Stimulated activated effector memory CD8-positive, alpha-beta T cell treated with anti-CD3 and anti-CD28 coated beads, Interleukin-12 subunit alpha, Interleukin-12 subunit beta, amount 100 ng/mL, for 72 hours (primary cell): ENCODE results near the gene PEPD.

Experiments used
- ATAC-seq: fragments of 150-1000 bp; cut with Tn5 transposase; 2 replicates; pipeline ENCODE4 v1.10.0; 2021
- DNase-seq, 2 donors: peaks; one replicate each; pipeline ENCODE4 v3.0.0; 2021 to 2022; ENCODE audit warnings: low spot score in 2 of 2
- H3K27ac Mint-ChIP-seq: one replicate; pipeline ENCODE4 v1.8.0; 2022; ENCODE audit warnings: mild to moderate bottlenecking, mixed read lengths
- H3K36me3 Mint-ChIP-seq: one replicate; pipeline ENCODE4 v1.8.0; 2022; ENCODE audit warnings: mild to moderate bottlenecking, mixed read lengths
- H3K4me1 Mint-ChIP-seq: one replicate; pipeline ENCODE4 v1.8.0; 2022; ENCODE audit warnings: mixed read lengths
- H3K4me3 Mint-ChIP-seq: one replicate; pipeline ENCODE4 v1.8.0; 2022; ENCODE audit warnings: mild to moderate bottlenecking, mixed read lengths
- H3K9me3 Mint-ChIP-seq: one replicate; pipeline ENCODE4 v1.8.0; 2022; ENCODE audit warnings: mixed read lengths

The PEPD gene

DNA sequence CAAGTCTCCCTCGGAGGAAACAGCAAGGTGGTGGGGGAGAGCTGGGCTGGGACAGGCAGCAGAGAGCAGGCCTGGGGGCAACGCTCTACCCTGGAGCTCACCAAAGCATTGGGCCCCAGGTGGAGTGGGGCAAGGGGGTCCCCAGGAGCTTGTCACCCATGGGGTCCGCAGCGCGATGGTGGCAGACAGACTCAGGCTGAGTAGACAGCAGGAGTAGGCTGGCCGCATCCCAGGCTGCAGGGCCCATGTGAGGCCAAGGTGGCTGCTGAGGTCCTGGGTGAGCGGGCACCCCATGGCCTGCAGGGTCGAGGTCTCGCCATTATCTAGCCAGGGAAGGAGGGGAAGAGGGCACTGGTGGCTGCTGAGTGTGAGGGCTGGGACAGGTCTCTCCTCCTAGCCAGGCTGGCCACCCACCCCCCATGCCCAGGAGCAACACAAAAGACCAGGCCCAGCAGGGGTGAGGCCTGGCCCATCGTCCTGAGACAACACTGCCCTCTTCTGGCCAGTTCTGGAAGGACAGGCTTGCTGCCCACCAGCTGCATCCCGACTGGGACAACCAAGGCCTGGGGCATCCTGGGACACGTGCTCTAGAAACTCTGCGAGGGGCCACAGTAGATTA lies 115.0 kb downstream of the PEPD start:
- peak; percentile 68 for ATAC-seq
- peak overlapping the region; percentile 50 for H3K27ac Mint-ChIP-seq
- H3K4me1 Mint-ChIP-seq = peaks cover 7% of the 10 kb centered on the region
- no peaks in the 10 kb centered on the region for H3K36me3 Mint-ChIP-seq
- no peaks in the 10 kb centered on the region for H3K9me3 Mint-ChIP-seq
- H3K4me3 Mint-ChIP-seq = no peak overlapping the region
- peak; percentile 80 to 92 for DNase-seq

DNA sequence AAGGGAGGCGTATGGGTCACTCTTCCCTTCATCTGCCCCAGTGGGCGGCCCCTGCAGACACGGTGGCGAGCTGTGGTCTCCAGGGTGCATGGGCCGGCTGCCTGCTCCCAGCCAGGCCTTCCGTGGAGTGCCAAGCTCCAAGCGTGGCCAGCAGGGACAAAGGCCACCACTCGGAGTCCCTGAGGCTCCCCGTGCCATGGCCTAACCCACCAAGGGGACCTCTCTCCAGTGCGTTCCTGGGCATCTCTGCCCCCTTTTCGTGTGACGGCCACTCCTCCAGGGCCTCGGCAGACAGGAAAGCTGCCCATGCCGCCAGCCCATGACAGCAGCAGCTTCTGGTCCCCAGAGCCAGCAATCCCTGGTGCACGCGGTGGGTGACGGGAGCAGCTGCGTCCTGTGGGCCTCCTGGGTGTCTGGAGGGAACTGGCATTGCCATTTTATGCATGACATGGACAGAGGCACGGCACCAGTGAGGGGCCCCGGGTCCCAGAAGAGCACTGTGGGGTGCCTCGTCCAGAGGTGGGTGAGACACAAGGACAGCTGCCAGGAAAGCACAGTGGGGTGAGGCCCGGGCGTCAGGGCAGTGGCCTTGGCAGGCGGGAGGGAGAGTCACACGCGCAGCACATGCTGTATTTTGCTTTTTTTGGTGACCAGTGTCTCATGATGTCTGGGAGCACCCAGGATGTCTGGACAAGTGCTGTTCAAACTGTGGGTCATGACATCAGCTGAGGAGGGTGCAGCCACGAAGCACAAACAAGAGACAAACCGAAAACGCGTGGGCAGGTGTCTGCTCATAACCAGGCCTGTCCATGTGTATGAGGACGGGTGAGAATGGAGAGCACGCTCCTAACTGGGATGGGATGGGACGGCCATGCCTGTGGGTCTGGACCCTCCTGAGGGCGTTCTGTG lies 115.8 kb downstream of the PEPD start:
- peak overlapping the region; percentile 50 for H3K27ac Mint-ChIP-seq
- H3K36me3 Mint-ChIP-seq = no peaks in the 10 kb centered on the region
- H3K4me3 Mint-ChIP-seq = no peak overlapping the region
- DNase-seq = no peak
- ATAC-seq = peak; percentile 31
- H3K9me3 Mint-ChIP-seq = no peaks in the 10 kb centered on the region
- peaks cover 7% of the 10 kb centered on the region for H3K4me1 Mint-ChIP-seq

DNA sequence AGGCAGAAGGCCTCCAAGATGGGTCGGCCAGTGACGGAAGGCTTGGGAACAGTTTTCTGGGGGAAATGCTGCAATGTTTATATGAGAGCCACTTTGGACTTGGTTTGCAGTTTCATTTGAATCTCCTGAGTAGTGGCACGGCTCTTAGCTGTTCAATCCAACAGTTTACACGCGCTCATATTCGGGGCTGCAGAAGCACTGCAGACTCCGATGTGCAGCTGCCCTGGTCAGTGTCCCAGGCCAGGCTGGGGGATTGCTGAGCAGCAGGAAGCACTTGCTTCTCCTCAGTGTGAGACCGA lies 116.4 kb downstream of the PEPD start:
- no peak for ATAC-seq
- DNase-seq = no peak
- H3K4me1 Mint-ChIP-seq = peaks cover 7% of the 10 kb centered on the region
- H3K9me3 Mint-ChIP-seq = no peaks in the 10 kb centered on the region
- no peak overlapping the region for H3K27ac Mint-ChIP-seq
- H3K36me3 Mint-ChIP-seq = no peaks in the 10 kb centered on the region
- H3K4me3 Mint-ChIP-seq = no peak overlapping the region

DNA sequence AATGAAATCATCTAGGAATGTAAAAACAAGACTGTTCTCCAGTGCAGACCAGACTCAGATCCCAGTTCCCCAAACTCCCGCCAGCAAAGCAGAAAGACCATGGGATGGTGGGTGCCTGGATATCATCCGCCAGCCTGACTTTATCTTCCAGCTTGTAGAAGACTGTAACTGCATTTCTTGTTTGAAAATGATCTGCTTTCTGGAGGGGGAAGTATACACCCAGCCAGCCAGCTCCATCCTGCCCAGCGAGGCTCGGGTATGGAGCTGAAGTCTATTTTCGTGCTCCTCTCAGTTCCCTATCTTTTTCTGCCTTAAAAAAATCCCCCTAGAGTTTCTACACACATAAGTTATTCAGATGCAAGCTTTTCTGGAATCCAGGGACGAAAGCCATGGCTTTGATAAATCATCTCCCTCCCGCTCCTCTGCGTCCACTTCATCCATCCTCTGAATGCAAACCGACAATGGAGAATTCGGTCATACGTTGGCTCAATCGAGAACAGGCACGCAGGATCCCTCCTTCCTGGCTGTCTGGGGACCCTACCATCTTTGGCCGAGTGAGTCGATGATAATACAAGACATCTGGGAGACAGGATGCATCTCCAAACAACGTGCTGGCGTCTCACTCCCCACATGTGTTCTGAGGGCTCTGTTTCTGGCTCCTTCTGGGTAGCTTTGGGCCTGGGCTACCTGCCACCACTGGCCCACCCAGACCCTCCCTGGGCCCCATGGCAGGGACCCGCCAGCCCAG lies 116.9 kb downstream of the PEPD start:
- Mint-ChIP-seq H3K4me3 (no peak overlapping the region), H3K36me3 (no peaks in the 10 kb centered on the region), H3K4me1 (peaks cover 7% of the 10 kb centered on the region), H3K27ac (no peak overlapping the region), H3K9me3 (no peaks in the 10 kb centered on the region)
- DNase-seq (no peak), ATAC-seq (no peak)

DNA sequence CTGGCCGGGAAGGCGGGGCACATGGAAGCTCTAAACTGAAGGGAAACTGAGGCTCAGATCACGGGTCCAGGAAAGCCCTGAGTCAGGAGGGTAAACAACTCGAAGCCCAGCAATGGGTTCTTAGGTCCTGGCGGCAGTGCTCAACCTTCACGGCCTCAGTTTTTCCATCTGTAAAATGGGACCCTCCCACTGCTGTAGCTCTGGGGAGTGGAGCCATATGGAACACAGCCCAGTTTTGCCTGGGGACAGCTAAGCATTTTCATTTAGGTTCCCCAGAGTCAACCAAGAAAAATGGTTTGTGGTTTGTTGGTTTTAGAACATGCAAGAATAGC lies 117.7 kb downstream of the PEPD start:
- Mint-ChIP-seq H3K4me1 (peaks cover 7% of the 10 kb centered on the region), H3K27ac (no peak overlapping the region), H3K4me3 (no peak overlapping the region), H3K36me3 (peaks cover 2% of the 10 kb centered on the region), H3K9me3 (no peaks in the 10 kb centered on the region)
- ATAC-seq (no peak), DNase-seq (no peak)

DNA sequence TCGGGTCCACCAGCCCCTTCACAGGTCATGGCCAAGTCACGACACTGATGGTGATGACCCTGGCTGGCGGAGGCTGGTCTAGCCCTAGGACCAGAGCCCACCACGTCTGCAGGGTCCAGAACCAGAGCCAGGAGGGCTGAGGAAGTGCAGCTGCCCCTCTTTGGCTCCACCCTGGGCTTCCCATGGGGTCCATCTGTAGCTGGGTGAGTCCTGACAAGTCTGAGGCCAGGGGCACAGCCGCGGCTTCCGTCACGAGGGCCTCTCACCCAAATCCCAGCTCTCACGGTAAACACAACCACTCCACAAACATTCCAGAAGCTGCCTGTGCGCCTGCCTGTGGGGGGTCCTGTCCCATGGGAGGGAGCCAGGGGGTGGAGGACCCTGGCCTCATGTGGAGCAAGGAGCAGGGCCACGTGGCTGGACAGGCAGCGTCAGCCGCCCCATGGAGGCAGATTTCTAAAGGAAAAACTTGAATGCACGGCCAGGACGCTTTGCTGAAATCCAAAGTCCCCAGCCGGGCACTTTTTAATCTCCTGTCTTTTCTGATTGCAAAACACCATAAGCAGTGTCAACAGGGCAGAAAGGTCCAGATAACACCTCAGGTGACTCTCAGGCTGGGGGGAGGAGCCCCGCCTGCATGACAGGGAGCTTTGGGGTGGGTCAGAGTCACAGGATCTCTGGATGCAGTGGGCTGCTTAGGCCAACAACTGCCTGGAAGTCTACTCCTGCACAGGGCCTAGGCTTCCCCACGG lies 118.2 kb downstream of the PEPD start:
- no peaks in the 10 kb centered on the region for H3K9me3 Mint-ChIP-seq
- H3K27ac Mint-ChIP-seq = no peak overlapping the region
- H3K36me3 Mint-ChIP-seq = peaks cover 6% of the 10 kb centered on the region
- H3K4me3 Mint-ChIP-seq = no peak overlapping the region
- DNase-seq (no peak), ATAC-seq (no peak)
- peaks cover 7% of the 10 kb centered on the region for H3K4me1 Mint-ChIP-seq

DNA sequence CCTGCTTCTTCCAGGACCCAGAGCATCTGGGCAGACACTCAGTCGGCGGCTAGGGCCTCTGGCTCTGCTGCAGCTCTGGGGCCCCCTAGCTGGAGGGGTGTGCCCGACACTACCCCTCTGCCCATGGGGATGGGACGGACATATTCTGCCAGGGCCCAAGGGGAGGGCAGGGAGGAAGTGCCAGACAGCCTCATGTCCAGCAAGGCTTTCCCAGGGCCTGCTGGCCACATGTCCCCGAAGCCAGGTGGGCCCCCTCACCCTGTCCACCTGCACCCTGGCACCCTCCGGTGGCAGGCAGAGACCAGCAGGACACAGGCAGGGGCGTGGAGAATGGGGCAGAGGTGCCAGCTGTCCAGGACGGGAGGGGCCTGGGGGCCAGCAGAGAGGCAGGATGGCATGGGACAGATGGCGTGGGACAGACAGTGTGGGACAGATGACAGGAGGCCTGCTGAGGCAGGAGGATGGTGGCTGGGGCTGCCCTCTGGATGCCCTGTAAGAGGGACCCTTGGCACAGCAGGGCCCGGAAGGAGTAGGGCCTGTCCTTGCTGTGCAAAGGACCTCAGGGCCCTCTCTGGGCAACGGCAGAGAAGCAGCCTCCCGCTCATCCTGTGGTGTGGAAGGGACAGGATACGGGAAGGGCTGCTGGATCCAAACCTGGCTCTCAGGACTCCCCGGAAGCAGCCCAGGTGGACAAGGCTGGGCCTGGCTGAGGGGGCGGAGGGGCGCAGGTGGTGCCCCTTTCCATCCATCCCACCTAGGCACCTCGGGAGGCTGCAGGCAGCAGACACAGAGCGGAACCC lies 119.0 kb downstream of the PEPD start:
- no peak for DNase-seq
- H3K4me3 Mint-ChIP-seq = no peak overlapping the region
- no peak overlapping the region for H3K27ac Mint-ChIP-seq
- peaks cover 6% of the 10 kb centered on the region for H3K36me3 Mint-ChIP-seq
- ATAC-seq = no peak
- peaks cover 7% of the 10 kb centered on the region for H3K4me1 Mint-ChIP-seq
- H3K9me3 Mint-ChIP-seq = no peaks in the 10 kb centered on the region

DNA sequence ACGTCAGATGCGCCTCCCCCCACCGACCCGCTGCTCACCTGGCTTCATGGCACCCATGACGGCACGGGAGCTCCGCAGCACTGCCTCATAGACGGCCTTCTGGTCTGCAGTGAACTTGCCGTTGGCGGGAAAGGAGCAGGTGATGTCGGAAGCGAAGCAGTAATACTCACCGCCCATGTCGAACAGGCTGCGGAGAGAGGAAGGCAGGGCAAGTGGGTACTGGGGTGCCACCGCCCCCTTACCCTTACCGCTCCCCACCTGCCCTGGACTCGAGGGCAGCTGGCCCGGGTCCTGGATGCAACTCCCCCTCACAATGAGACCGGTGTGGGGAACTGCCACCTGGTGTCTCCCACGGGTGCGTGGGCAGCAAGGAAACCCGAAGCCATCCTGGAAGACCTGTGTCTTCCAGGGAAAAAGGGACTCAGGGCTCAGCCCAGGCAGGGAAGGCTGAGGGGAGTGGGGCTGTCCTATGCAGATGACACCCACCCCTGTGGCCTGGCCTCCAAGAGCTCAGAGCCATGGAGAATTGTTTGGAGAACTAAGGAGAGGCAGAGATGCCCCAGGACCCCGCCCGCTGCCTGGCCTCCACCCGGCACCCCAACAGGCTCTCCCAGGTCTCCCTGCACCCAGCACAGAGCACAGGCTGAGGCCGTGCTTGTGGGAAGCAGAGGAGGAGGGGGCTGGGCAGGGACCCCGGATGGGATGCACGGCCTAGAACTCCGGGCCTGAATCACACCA lies 119.7 kb downstream of the PEPD start:
- DNase-seq (no peak), ATAC-seq (no peak)
- H3K4me3 Mint-ChIP-seq = no peak overlapping the region
- no peaks in the 10 kb centered on the region for H3K9me3 Mint-ChIP-seq
- H3K4me1 Mint-ChIP-seq = peaks cover 7% of the 10 kb centered on the region
- H3K27ac Mint-ChIP-seq = no peak overlapping the region
- H3K36me3 Mint-ChIP-seq = peaks cover 6% of the 10 kb centered on the region

DNA sequence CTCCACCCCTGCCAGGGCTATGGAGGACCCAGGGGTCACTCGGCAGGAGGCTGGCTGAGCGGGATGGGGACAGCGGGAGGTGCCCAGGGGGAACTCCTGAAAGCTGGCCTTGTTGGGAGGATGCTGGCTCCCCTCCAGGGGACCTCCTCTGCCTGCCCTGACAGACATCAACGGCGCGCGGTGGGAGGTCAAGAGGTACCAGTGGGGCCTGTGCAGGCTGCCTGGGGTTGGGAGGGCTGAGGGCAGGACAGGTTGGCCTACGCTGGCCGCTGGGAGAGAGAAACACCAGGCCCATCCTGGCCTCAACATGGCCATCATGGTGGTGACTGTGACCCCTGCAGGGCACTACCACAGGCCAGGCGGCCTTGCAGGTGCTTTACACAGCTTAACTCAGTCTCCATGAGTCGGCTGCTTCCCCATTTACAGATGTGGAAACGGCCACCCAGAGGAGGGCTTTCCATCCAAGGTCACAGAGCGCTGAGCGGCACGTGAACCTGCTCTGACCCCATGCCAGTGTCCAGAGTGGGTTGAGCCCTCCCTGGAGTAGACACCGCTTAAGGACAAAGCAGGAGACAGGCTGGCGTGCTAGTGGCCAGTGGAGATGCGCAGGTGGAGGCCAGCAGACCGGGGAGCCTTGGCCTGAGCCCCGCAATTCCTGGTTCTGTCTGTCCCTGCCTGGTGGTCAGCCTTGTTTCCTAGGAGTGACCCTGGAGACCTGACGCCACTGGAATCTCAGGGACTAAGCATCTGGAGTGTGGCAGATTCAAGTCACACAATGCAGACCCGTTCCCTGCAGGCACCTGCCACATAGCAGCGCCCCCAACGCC lies 120.5 kb downstream of the PEPD start:
- no peak overlapping the region for H3K4me3 Mint-ChIP-seq
- H3K4me1 Mint-ChIP-seq = peaks cover 3% of the 10 kb centered on the region
- no peak overlapping the region for H3K27ac Mint-ChIP-seq
- ATAC-seq (no peak), DNase-seq (no peak)
- H3K36me3 Mint-ChIP-seq = peaks cover 6% of the 10 kb centered on the region
- H3K9me3 Mint-ChIP-seq = no peaks in the 10 kb centered on the region

DNA sequence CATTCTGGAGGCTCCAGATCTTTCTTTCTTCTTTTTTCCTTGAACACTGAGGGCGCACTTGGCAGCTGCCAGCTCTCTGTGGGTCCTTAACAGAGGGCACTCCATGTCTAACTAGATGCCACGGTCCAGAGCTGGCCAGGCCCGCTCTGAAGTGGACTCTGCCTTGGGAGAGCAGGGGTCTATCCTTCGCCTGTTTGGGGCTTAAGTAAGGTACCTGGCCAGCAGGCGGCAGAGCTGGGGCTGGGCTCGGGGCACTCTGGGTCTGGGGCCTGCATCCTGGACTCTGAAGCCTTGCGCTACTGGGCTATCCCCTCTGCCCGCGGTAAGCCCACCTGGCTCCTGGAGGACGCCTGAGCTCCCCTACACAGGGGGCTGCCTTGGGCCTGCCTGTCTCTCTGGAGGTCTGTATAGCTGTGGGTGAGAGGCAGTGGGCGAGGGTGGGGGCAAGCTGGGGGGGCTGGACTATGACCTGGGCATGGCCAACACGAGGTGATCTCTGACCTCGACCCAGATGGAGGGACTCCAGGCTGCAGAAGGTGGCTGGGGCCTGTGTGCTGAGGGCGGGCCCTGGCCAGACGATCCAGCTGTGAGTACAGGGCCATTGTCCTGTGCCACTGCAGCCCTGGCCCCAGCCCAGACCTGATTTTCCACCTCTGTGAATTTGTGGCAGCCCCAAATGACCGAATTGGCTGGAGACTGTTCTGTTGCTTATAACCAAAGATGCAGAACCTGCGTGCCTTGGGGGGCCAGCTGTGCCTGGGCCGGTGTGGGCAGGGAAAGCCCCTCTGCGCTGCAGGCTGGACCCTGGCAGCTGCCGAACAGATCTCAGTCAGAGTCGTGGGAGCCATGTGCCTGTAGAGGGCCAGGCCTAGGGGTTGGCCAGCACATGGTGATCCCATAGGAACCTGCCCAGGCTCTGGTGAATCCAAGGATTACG lies 121.6 kb downstream of the PEPD start:
- Mint-ChIP-seq H3K36me3 (peaks cover 6% of the 10 kb centered on the region), H3K27ac (peak overlapping the region; percentile 40), H3K4me1 (peaks cover 3% of the 10 kb centered on the region), H3K4me3 (no peak overlapping the region), H3K9me3 (no peaks in the 10 kb centered on the region)
- DNase-seq = no peak
- ATAC-seq = no peak

DNA sequence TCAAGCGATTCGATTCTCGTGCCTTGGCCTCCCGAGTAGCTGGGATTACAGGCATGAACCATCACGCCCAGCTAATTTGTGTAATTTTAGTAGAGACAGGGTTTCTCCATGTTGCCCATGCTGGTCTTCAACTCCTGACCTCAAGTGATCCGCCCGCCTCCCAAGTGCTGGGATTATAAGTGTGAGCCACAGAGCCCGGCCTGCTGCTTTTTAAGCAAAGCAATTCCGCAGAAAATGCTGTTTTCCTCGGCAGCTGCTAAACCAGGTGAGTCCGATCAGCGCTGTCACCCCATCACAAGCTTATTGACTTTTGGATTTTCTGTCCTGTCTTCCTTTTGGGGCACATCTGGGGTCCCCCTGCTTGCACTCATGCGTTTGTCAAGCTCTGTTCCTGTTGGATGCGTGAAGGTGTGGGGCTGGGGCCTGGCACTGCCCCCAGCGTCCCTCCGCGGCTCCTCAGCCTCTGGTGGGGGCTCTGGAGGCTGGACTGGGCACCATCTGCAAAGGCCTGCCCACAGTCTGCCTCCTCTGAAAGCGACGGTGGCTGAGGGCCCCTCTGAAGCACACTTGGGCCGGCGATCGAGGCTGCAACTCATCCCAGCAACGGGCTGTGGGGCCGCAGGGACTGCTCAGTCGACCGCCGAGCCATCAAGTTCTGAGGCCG lies 122.4 kb downstream of the PEPD start:
- Mint-ChIP-seq H3K9me3 (no peaks in the 10 kb centered on the region), H3K4me3 (no peak overlapping the region), H3K27ac (peak overlapping the region; percentile 73), H3K36me3 (peaks cover 6% of the 10 kb centered on the region), H3K4me1 (peaks cover 9% of the 10 kb centered on the region)
- DNase-seq = no peak
- ATAC-seq = no peak

DNA sequence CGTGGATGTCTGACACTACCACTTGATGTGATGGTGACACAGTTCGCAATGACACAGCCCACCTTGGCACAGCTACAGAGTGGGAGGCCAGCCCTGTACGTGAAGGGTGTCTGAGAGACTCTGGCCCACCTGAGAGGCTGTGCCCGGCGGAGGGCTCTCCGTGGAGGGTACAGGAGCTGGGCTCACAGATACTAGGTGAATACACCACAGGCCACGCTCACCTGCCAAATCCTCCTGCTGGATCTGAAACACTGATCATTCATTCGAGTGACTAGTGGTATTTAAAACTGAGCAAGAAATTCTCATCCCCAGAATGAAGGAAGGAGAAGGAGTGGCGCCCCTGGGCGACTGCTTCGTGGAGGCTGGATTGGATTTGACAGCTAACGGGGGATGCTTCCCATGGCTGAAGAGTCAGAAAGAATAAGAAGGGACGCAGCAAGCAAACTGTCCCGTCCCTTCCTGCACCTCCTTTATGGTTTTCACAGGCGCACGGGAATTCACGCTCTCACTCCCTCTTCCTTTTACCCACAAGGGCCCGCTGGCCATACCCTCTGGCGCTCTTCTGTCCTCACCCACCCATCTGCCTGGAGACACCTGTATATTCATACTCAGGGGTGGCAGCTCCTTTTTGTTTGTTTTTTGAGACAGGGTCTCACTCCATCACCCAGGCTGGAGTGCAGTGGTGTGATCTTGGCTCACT lies 123.1 kb downstream of the PEPD start:
- H3K27ac Mint-ChIP-seq = peak overlapping the region; percentile 73

More for the DNA sequence above, 123.1 kb downstream of the PEPD start:
- ATAC-seq (no peak), DNase-seq (no peak)
- Mint-ChIP-seq H3K4me3 (no peak overlapping the region), H3K9me3 (no peaks in the 10 kb centered on the region), H3K36me3 (peaks cover 6% of the 10 kb centered on the region), H3K4me1 (peaks cover 9% of the 10 kb centered on the region)
